Activated naive CD4-positive, alpha-beta T cell treated with anti-CD3 and anti-CD28 coated beads, Interleukin-2, amount 50 U/mL, for 72 hours (primary cell): ENCODE results near the gene GRM4. TPM values are rescaled to one million over a fixed set of nuclear protein-coding genes. Genes with fewer than 3 reads are reported as not detected.

Source experiments
- total RNA-seq, 2 donors: library from RNA; stranded (reverse); gene quantifications; one replicate each; pipeline ENCODE4 v1.2.3, GENCODE V29; 2022

Gene GRM4
- total RNA-seq, 2 donors from 2014 or later, result 0.12 to 0.36 TPM

Other genes with a start within 250 kb of the GRM4 start
- gene HMGA1, start 90.8 kb upstream of the GRM4 start, total RNA-seq, result 100 to 1,000 TPM; 524 to 600 TPM
- gene SMIM29, start 102.9 kb upstream of the GRM4 start, total RNA-seq, result 10 to 100 TPM; 12.8 to 25.1 TPM
- gene NUDT3, start 246.6 kb upstream of the GRM4 start, total RNA-seq, result 10 to 100 TPM in 1 of 2 donors, 1 to 10 TPM in 1; 7.9 to 15.1 TPM